Gastrocnemius medialis (tissue), 4 donors: Measurements from ENCODE around the gene RGS4. TPM values are rescaled to one million over a fixed set of nuclear protein-coding genes. Genes with fewer than 3 reads are reported as not detected.

Experiments used
- ATAC-seq, 2 donors: fragments of 150-250 bp; one replicate each; pipeline ENCODE4 v1.9.1; 2016
- DNase-seq, 2 donors: peaks; one replicate each; pipeline ENCODE4 v3.0.0-alpha.2; 2019
- H3K27ac ChIP-seq, 4 donors: fragments of 200-600 bp; sonication (generic); 1 replicate in 1 of 4; 2 replicates in 3 of 4; pipeline ENCODE4 v1.5.1; 2016 to 2018; ENCODE audit warnings: mild to moderate bottlenecking in 2 of 4, moderate library complexity in 1 of 4
- H3K27me3 ChIP-seq, 3 donors: fragments of 200-600 bp; sonication (generic) in 2 of 3; 1 replicate in 1 of 3; 2 replicates in 2 of 3; pipeline versions ENCODE4 v1.5.1 to v1.6.0; 2016 to 2019; ENCODE audit warnings: mild to moderate bottlenecking in 1 of 3, moderate library complexity in 1 of 3
- H3K36me3 ChIP-seq, 2 donors: fragments of 200-600 bp; sonication (generic) in 1 of 2; one replicate each; pipeline ENCODE4 v1.5.1; 2017 to 2018
- H3K4me1 ChIP-seq, 2 donors: fragments of 200-600 bp; sonication (generic) in 1 of 2; one replicate each; pipeline ENCODE4 v1.5.1; 2016 to 2017; ENCODE audit warnings: mild to moderate bottlenecking in 2 of 2
- H3K4me3 ChIP-seq, 4 donors: fragments of 200-600 bp; sonication (generic) in 3 of 4; 1 replicate in 1 of 4; 2 replicates in 3 of 4; pipeline ENCODE4 v1.5.1; 2016 to 2019; ENCODE audit warnings: mild to moderate bottlenecking in 2 of 4
- H3K9me3 ChIP-seq, 3 donors: fragments of 200-600 bp; sonication (generic) in 2 of 3; 1 replicate in 1 of 3; 2 replicates in 2 of 3; pipeline ENCODE4 v1.5.1; 2016 to 2019
- CTCF ChIP-seq, 5 experiments: fragments of 450-650 bp in 3 of 5; fragments of 200-600 bp in 2 of 5; sonication (generic) in 2 of 5; IDR thresholded peaks in 4 of 5; conservative IDR thresholded peaks in 1 of 5; 1 replicate in 4 of 5; 2 replicates in 1 of 5; pipeline ENCODE4 v1.5.1; 2016 to 2019; ENCODE audit warnings: antibody characterized with exemption in 5 of 5, mild to moderate bottlenecking in 3 of 5, moderate library complexity in 3 of 5
- POLR2A ChIP-seq, 2 donors: fragments of 450-650 bp; IDR thresholded peaks; one replicate each; pipeline ENCODE4 v1.6.1; 2017; ENCODE audit warnings: antibody characterized with exemption in 2 of 2, mild to moderate bottlenecking in 2 of 2, moderate library complexity in 2 of 2
- in situ Hi-C, 4 donors: fragments of 200-750 bp; cut with MboI; loops; one replicate each; pipeline versions ENCODE4 v1.15.0 to v1.8.0; 2017; ENCODE audit warnings: low sequenced_read_pairs in 4 of 4
- intact Hi-C: fragments of 100-400 bp; cut with DNase I; formaldehyde crosslinking; loops from one replicate; pipeline ENCODE4 v1.15.1; 2023; ENCODE audit warnings: low total_unique reads
- total RNA-seq, 4 donors: library from RNA; depleted of rRNA; stranded (reverse); fragments of >200 nt; gene quantifications; one replicate each; pipeline versions ENCODE4 v1.1.0 to v1.2.3, GENCODE V29; 2016

The RGS4 gene
- total RNA-seq, 4 donors from 2014 or later = not detected

- H3K27me3 ChIP-seq = no peaks in the 10 kb centered on the region
- TF ChIP-seq CTCF (IDR thresholded peaks at IDR 0.05 in 4 of 5, conservative IDR thresholded peaks at IDR 0.05 in 1 of 5) (no peak), POLR2A (IDR thresholded peaks at IDR 0.05) (no peak)
- H3K4me1 ChIP-seq = no peaks in the 10 kb centered on the region
- H3K4me3 ChIP-seq = no peak overlapping the region
- in situ Hi-C loops = no loop called here
- intact Hi-C loops = no loop called here
- H3K36me3 ChIP-seq = no peaks in the 10 kb centered on the region
- H3K27ac ChIP-seq = no peak overlapping the region
- no peaks in the 10 kb centered on the region for H3K9me3 ChIP-seq
- DNase-seq (no peak), ATAC-seq (no peak)
These were observed 33.4 kb downstream of the RGS4 start for GRCh38 chr1:163102590-163102989.

- TF ChIP-seq POLR2A (IDR thresholded peaks at IDR 0.05) = no peak
- TF ChIP-seq CTCF (IDR thresholded peaks at IDR 0.05 in 4 of 5, conservative IDR thresholded peaks at IDR 0.05 in 1 of 5) = no peak
- Histone ChIP-seq H3K4me1 (no peaks in the 10 kb centered on the region), H3K4me3 (no peak overlapping the region), H3K36me3 (no peaks in the 10 kb centered on the region), H3K27me3 (no peaks in the 10 kb centered on the region), H3K27ac (no peak overlapping the region), H3K9me3 (no peaks in the 10 kb centered on the region)
- intact Hi-C loops (no loop called here), in situ Hi-C loops (no loop called here)
- DNase-seq = no peak
- ATAC-seq = no peak
These were observed 35.4 kb downstream of the RGS4 start for GRCh38 chr1:163104385-163105099.

- no peak for TF ChIP-seq POLR2A (IDR thresholded peaks at IDR 0.05)
- TF ChIP-seq CTCF (IDR thresholded peaks at IDR 0.05 in 4 of 5, conservative IDR thresholded peaks at IDR 0.05 in 1 of 5) = no peak
- in situ Hi-C loops (no loop called here), intact Hi-C loops (no loop called here)
- no peaks in the 10 kb centered on the region for H3K9me3 ChIP-seq
- no peaks in the 10 kb centered on the region for H3K27me3 ChIP-seq
- no peaks in the 10 kb centered on the region for H3K36me3 ChIP-seq
- no peak overlapping the region for H3K4me3 ChIP-seq
- ATAC-seq = no peak
- H3K27ac ChIP-seq = no peak overlapping the region
- DNase-seq = no peak
- H3K4me1 ChIP-seq = no peaks in the 10 kb centered on the region
These were observed 37.3 kb downstream of the RGS4 start for GRCh38 chr1:163106364-163106987.

GRCh38 chr1:163107655-163108054 is 38.5 kb downstream of the RGS4 start:
- no peak for ATAC-seq
- intact Hi-C loops = no loop called here
- no peaks in the 10 kb centered on the region for H3K9me3 ChIP-seq
- no peak overlapping the region for H3K27ac ChIP-seq
- no peaks in the 10 kb centered on the region for H3K4me1 ChIP-seq
- H3K27me3 ChIP-seq = no peaks in the 10 kb centered on the region
- H3K36me3 ChIP-seq = no peaks in the 10 kb centered on the region
- no peak for TF ChIP-seq CTCF (IDR thresholded peaks at IDR 0.05 in 4 of 5, conservative IDR thresholded peaks at IDR 0.05 in 1 of 5)
- TF ChIP-seq POLR2A (IDR thresholded peaks at IDR 0.05) = no peak
- no peak for DNase-seq
- no peak overlapping the region for H3K4me3 ChIP-seq
- in situ Hi-C loops = no loop called here
